T-cell (primary cell): ENCODE measurements around the gene ZNF679. TPM values are rescaled to one million over a fixed set of nuclear protein-coding genes. Genes with fewer than 3 reads are reported as not detected.
A peak's percentile ranks its signal among the peaks of the same experiment; 100 is the strongest.
"Not testable (repeated sequence)": the region's sequence is repeated elsewhere in the genome, so short reads cannot be mapped to it uniquely, and the experiment has no call there.

Experiments used
- ATAC-seq, 4 experiments: fragments of 200-7000 bp in 3 of 4; fragments of 150-1000 bp in 1 of 4; cut with Tn5 transposase; replicated peaks in 1 of 4; 1 replicate in 3 of 4; 2 replicates in 1 of 4; pipeline ENCODE4 v1.10.0; 2021; ENCODE audit warnings: moderate library complexity in 3 of 4, mild to moderate bottlenecking in 2 of 4, moderate number of reproducible peaks in 1 of 4
- CTCF ChIA-PET, 2 donors: fragments of 300-600 bp; sonication (Branson Sonifier 250); formaldehyde crosslinking; loops; one replicate each; lab custom pipeline; 2022; ENCODE audit warnings: antibody characterized with exemption in 2 of 2; lab: Charles Lee
- POLR2A ChIA-PET, 2 donors: fragments of 300-600 bp; sonication (Branson Sonifier 250); formaldehyde crosslinking; loops; one replicate each; lab custom pipeline; 2022; ENCODE audit warnings: antibody characterized with exemption in 2 of 2; lab: Charles Lee
- DNase-seq, 35 experiments: peaks; one replicate each; pipeline versions ENCODE4 v3.0.0 to v3.0.0-alpha.2; 2013 to 2023
- H3K27ac ChIP-seq: one replicate; pipeline ENCODE4 v1.5.1; 2013; ENCODE audit warnings: low read length
- H3K27me3 ChIP-seq, 2 experiments: replicated peaks in 1 of 2; 1 replicate in 1 of 2; 2 replicates in 1 of 2; pipeline versions ENCODE4 v1.6.1 to v1.7.0; 2013; ENCODE audit warnings: low read length in 1 of 2, mixed read lengths in 1 of 2; ENCODE audit not compliant: control insufficient read depth in 2 of 2, insufficient read depth in 2 of 2; ENCODE audit errors: extremely low read depth in 1 of 2
- H3K36me3 ChIP-seq, 2 donors: 1 replicate in 1 of 2; 2 replicates in 1 of 2; pipeline versions ENCODE4 v1.6.1 to v1.7.0; 2013; ENCODE audit warnings: low read length in 1 of 2; ENCODE audit not compliant: control insufficient read depth in 2 of 2, insufficient read depth in 1 of 2; ENCODE audit errors: extremely low read depth in 1 of 2
- H3K4me1 ChIP-seq, 2 experiments: 1 replicate in 1 of 2; 2 replicates in 1 of 2; pipeline versions ENCODE4 v1.6.1 to v1.7.0; 2013; ENCODE audit warnings: low read length in 2 of 2, mixed read lengths in 1 of 2; ENCODE audit not compliant: insufficient read depth in 2 of 2, control insufficient read depth in 1 of 2; ENCODE audit errors: extremely low read depth in 1 of 2
- H3K4me3 ChIP-seq, 2 donors: 1 replicate in 1 of 2; 2 replicates in 1 of 2; pipeline versions ENCODE4 v1.5.1 to v1.7.0; 2013; ENCODE audit warnings: mild to moderate bottlenecking in 2 of 2, low read length in 1 of 2, moderate library complexity in 1 of 2; ENCODE audit not compliant: control insufficient read depth in 1 of 2; ENCODE audit errors: extremely low read depth in 1 of 2
- H3K9me3 ChIP-seq: 2 replicates; pipeline ENCODE4 v1.7.0; 2013
- H3K27ac Mint-ChIP-seq, 2 donors: one replicate each; pipeline ENCODE4 v1.8.0; 2020 to 2021; ENCODE audit warnings: mild to moderate bottlenecking in 2 of 2, mixed read lengths in 2 of 2
- H3K27me3 Mint-ChIP-seq, 2 donors: one replicate each; pipeline ENCODE4 v1.8.0; 2021 to 2022; ENCODE audit warnings: mixed read lengths in 2 of 2
- H3K36me3 Mint-ChIP-seq: one replicate; pipeline ENCODE4 v1.8.0; 2021; ENCODE audit warnings: mixed read lengths
- H3K4me1 Mint-ChIP-seq, 3 donors: one replicate each; pipeline ENCODE4 v1.8.0; 2020 to 2022; ENCODE audit warnings: mixed read lengths in 3 of 3, mild to moderate bottlenecking in 1 of 3
- H3K4me3 Mint-ChIP-seq, 3 donors: one replicate each; pipeline ENCODE4 v1.8.0; 2020 to 2022; ENCODE audit warnings: mild to moderate bottlenecking in 3 of 3, mixed read lengths in 3 of 3, moderate library complexity in 3 of 3
- H3K9me3 Mint-ChIP-seq, 3 donors: one replicate each; pipeline ENCODE4 v1.8.0; 2020 to 2022; ENCODE audit warnings: mixed read lengths in 3 of 3
- WGBS: methylation state at CpG from one replicate; pipeline ENCODE4 v1.1.5; 2013; ENCODE audit warnings: missing lambda C conversion rate; ENCODE audit not compliant: insufficient coverage; 5-methylcytosine and 5-hydroxymethylcytosine counted together
- total RNA-seq, 35 experiments: library from RNA in 6 of 35; stranded (reverse) in 6 of 35; fragments of 120-200 nt in 1 of 35; gene quantifications; one replicate each; pipeline versions ENCODE4 v1.2.1 to v1.2.4 and lab custom pipeline; 2013 to 2026

ZNF679 gene
- total RNA-seq, 5 donors from 2014 or later (not counting 1 experiment from before 2014, with no cell fraction given) = not detected

- ChIA-PET POLR2A (interaction anchor here (0.5 to 1.4 kb wide), 5 partner anchors 8 to 1669 kb away, joined by 3 to 8 read pairs (median 5); partner anchors contain the start of gene ZNF680 (in 1 of the 2)), CTCF (interaction anchor here in 1 of 2 donors (1.3 kb wide), 1 partner anchor 692 kb away, joined by 3 read pairs; the partner anchor contains the start of gene ERV3-1)
- no CpG with 5 or more reads among the region's 10 CpGs for WGBS
- Mint-ChIP-seq H3K4me1 (peaks cover 42 to 44% (median 43%) of the 10 kb centered on the region in 3 donors), H3K27me3 (no peaks in the 10 kb centered on the region), H3K36me3 (peaks cover 19% of the 10 kb centered on the region), H3K4me3 (peak overlapping the region; percentile 94 to 98 (median 98)), H3K27ac (peak overlapping the region; percentile 92 to 97), H3K9me3 (no peaks in the 10 kb centered on the region)
- H3K9me3 ChIP-seq = no peaks in the 10 kb centered on the region
- peak overlapping the region; percentile 95 to 97 for H3K4me3 ChIP-seq
- H3K27ac ChIP-seq = peak overlapping the region; percentile 78
- H3K4me1 ChIP-seq = peaks cover 13 to 22% of the 10 kb centered on the region in 2 experiments
- no peaks in the 10 kb centered on the region for H3K36me3 ChIP-seq
- DNase-seq (peak in 1 of 35 experiments; percentile 1), ATAC-seq (no peak)
- H3K27me3 ChIP-seq = no peaks in the 10 kb centered on the region
Observed at GRCh38 chr7:64314566-64314965, 86.3 kb downstream of the ZNF679 start.

GRCh38 chr7:64316031-64316742 is 87.9 kb downstream of the ZNF679 start:
- H3K27me3 Mint-ChIP-seq = not testable (repeated sequence)
- peak overlapping the region; percentile 48 to 94 (median 59) for H3K4me3 Mint-ChIP-seq

More at GRCh38 chr7:64316031-64316742, 87.9 kb downstream of the ZNF679 start:
- peaks cover 13 to 22% of the 10 kb centered on the region in 2 experiments for H3K4me1 ChIP-seq
- H3K36me3 Mint-ChIP-seq = peaks cover 29% of the 10 kb centered on the region
- POLR2A ChIA-PET, H3K9me3 ChIP-seq, H3K27ac ChIP-seq, H3K36me3 ChIP-seq, H3K4me3 ChIP-seq, DNase-seq, H3K9me3 Mint-ChIP-seq, ATAC-seq, H3K27me3 ChIP-seq: not testable (repeated sequence)
- CTCF ChIA-PET = interaction anchor here (0.5 to 1.4 kb wide), 3 partner anchors 9 to 13 kb away, joined by 3 to 5 read pairs (median 4); no protein-coding TSS in a partner anchor
- peaks cover 42 to 47% (median 47%) of the 10 kb centered on the region in 3 donors for H3K4me1 Mint-ChIP-seq
- WGBS = no CpG with 5 or more reads among the region's 1 CpG
- H3K27ac Mint-ChIP-seq = peak overlapping the region in 1 of 2 donors; percentile 44

Other genes with a start within 250 kb of the ZNF679 start
- gene ZNF722, start 229.6 kb upstream of the ZNF679 start, total RNA-seq = not detected
- gene ZNF727, start 183.0 kb upstream of the ZNF679 start, total RNA-seq = 1 to 10 TPM in 1 of 5 donors, under 1 TPM in 3, not detected in 1; 0.20 to 2.3 (median 0.57) TPM
- gene ZNF735, start 21.3 kb upstream of the ZNF679 start, total RNA-seq = not detected
- 10 to 100 TPM; 21.8 to 31.2 (median 24.2) TPM for gene ZNF736, start 85.5 kb downstream of the ZNF679 start, total RNA-seq